HG03196 (cell line): ENCODE data around the gene CDKL1.

Experiments
- ATAC-seq: cut with Tn5 transposase; IDR thresholded peaks from one replicate; pipeline ENCODE4 v1.9.1; 2021; ENCODE audit not compliant: unreplicated experiment

Gene CDKL1

GRCh38 chr14:50396631-50397389, at the start of gene CDKL1:
TSS of gene CDKL1 (minus strand) at chr14:50396881. CDS start at chr14:50395868, 1,013 bp downstream.
- peak; percentile 51 for ATAC-seq

DNA sequence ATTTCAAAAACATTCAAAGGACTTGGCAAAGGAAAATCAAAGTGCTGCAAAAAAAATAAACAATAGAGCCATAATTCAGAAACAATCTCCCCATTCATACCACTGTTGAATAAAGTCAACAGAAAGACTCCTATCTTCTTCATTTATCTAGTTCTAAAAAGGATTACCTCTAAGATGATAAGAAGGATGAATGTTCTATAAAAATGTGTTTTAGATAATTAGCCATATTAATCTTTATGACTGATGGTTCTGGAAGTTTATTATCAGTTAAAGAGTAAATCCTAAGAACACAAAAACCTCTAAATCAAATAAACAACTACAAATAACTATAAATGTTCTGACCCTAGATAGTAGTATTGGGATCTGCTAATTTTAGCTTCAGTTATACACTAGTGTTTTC, 37.8 kb upstream of the CDKL1 start:
- ATAC-seq = no peak

GRCh38 chr14:50432131-50432530, 35.5 kb upstream of the CDKL1 start:
- no peak for ATAC-seq

GRCh38 chr14:50425816-50426215, 29.1 kb upstream of the CDKL1 start:
- no peak for ATAC-seq

DNA sequence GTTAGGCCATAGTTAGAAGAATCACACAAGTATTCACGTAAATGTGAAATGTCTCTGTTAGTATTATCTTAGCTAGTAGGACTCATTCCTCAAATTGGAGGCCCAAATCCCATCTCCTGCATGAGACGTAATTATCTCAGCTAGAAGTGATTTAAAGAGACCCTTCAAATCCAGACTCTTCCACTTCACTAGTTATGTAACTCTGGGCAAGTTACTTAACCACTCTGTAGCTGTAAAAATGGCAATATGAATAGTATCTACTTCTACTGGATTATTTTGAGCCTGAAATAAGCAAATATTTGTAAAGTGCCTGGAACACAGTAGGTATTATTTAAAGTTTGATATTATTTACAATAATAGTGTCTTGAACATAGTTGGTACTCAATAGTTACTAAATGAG, 28.4 kb upstream of the CDKL1 start:
- no peak for ATAC-seq

DNA sequence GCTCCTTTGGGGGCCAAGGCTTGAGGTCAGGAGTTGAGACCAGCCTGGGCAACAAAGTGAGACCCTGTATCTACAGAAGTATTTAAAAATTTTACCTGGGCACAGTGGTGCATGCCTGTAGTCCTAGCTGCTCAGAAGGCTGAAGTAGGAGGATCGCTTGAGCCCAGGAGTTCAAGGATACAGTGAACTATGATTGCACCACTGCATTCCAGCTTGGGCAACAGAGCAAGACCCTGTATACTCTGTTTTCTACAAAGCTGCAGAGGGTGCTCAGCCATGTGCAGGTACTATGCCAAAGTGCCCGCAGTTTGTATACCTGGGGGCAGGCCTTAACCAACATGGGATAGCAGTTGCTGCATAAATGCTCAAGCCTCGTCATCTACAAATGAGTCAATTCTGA, 26.8 kb upstream of the CDKL1 start:
- ATAC-seq = no peak

DNA sequence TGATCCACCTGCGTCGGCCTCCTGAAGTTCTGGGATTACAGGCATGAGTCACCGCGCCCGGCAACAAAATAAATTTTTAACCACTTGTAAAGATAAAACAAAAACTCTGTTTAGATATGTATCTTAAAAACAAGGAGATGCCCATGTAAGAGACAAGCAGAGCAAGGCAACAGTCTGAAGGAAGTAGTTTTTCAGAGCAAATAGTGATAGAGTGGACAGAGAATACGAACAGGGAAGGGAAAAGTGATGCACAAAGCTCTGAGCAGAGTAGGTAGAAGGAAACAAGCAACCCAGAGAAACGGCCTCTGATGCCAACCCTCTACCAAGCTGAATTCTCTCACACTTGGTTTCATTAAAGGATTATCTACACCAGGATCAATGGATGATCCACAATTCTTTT, 24.8 kb upstream of the CDKL1 start:
- ATAC-seq = no peak

GRCh38 chr14:50417853-50418252, 21.2 kb upstream of the CDKL1 start:
- ATAC-seq = no peak

GRCh38 chr14:50410921-50411320, 14.2 kb upstream of the CDKL1 start:
- no peak for ATAC-seq

DNA sequence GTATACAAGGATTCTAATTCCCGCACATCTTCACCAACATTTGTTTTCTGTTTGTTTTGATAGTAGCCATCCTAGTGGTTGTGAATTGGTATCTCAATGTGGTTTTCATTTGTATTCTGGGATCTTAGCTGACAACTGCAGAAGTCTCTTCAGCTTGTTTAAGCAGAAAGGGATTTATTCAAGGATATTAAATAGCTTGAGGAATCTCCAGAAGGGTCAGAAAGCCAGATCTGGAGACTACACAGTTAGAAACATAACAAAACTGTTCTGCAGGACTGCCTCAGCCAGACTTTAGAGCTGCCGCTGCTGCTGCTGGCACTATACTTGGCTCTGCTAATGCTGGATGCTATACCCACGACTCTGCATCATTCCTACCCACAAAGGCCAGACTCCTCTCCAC, 13.4 kb upstream of the CDKL1 start:
- ATAC-seq = no peak

DNA sequence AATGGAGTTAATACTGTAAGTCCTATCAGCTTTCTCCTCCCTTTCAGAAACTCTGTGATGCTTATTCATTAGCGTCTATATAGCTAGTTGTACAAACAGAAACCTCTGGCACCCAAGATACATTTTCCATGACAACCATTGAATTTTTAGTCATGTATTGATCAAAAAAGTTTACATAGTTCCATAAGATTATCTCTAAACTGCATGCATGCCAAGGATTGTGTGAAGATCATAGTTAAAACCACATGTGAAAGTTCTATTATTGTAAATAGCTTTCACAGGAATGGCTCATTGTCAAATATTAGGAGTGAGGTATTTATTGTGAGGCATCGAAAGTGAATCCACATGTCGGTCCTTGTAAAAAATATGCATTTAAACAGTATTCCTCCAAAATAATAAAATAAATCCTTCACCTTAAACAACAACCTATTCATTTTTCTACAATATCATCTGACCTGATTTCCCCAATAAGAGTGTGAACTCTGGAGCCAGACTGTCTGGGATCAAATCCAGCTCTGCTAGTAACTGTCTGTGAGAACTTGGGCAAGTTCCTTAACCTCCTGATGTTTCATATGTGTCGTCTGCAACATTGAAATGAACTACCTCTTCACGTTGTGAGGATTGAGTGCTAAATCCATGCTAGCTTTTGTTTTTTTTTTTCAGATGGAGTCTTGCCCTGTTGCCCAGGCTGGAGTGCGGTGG, 10.6 kb upstream of the CDKL1 start:
- ATAC-seq = no peak

DNA sequence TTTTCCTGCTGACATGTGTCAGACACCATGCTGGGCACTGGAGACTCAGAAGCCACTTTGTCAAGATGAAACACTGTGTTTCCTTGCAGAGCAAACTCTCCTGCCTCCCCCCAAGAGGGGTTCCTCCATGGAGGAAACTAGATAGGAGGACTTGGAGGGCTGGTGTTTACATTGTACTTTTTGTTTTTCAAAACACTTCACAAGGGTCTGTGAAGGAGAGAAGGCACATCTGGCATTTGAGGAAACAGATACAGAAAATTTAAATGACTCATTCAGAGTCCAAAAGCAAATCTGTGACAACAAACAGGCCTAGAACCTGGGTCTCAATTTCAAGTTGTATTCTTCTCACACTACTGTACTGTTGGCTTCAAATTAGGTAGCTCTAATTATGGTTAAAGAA, 6.7 kb upstream of the CDKL1 start:
- no peak for ATAC-seq

DNA sequence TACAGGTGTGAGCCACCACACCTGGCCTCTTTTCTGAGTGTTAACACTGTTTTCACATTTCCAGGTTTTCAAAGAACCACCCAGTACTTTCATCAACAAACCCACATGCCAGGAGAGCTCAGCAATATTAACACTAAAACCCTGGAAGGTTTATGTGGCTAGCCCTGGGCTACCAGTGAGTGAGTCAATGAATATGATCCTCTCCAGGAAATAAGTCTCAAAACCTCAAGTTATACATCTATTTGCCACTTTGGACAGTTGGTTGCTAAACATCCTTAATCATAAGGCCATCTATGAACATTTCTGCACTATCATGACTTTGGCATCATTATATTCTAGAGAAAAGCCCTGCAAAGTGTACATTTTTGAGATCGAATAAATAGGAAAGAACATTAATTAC, 6.3 kb upstream of the CDKL1 start:
- no peak for ATAC-seq

DNA sequence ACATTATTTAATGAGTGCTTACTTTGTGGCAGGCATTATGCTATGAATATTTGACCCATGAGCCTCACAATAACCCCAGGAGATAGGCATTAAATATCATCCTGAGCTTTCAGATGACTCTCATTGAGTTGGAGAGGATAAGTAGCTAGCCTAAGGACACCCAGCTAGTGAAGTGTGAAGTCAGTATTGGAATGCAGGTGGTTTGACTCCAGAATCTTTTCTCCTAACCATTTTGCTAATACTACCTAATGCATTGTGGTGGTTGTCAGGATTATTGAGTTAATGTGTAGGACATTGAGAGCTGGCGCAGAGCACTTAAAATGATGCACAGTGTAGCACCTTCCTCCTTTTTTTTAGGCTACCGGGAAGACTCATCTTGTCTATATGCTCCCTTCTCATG, 3.8 kb upstream of the CDKL1 start:
- no peak for ATAC-seq

GRCh38 chr14:50399251-50400032, 2.8 kb upstream of the CDKL1 start:
- no peak for ATAC-seq

- ATAC-seq = no peak
Measured at GRCh38 chr14:50398189-50398580, 1.5 kb upstream of the CDKL1 start.

- ATAC-seq = no peak
Measured at GRCh38 chr14:50397390-50398188, 908 bp upstream of the CDKL1 start.

DNA sequence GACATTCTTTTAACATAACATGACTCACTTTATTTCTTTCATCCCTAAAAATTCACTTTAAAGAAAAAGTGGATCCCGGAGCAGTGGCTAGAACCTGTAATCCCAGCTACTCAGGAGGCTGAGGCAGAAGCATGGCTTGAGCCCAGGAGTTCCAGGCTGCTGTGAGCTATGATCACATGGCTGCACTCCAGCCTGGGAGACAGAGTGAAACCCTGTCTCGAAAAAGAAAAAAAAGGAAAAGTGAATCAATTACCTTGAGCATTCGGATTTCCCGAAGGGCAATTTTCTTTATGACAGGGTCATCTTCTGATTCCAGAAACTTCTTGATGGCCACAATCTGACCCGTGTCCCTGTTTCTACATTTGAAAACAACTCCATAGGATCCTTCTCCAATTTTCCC, 1.2 kb downstream of the CDKL1 start:
- no peak for ATAC-seq

GRCh38 chr14:50394713-50395112, 2.0 kb downstream of the CDKL1 start:
- no peak for ATAC-seq

GRCh38 chr14:50389668-50390441, 6.8 kb downstream of the CDKL1 start:
- no peak for ATAC-seq
